HCT116 (cell line): ENCODE measurements around the gene TNNI3.

Experiments used
- CTCF ChIP-seq, 3 experiments: fragments of 200-600 bp in 1 of 3; sonication (generic) in 1 of 3; IDR thresholded peaks in 2 of 3; conservative IDR thresholded peaks in 1 of 3; 2 replicates each; pipeline ENCODE4 v1.5.1; 2012 to 2017; ENCODE audit warnings: low read depth in 2 of 3, low read length in 2 of 3, antibody characterized with exemption in 1 of 3, borderline replicate concordance in 1 of 3, control low read depth in 1 of 3, mild to moderate bottlenecking in 1 of 3, mixed read lengths in 1 of 3, mixed run types in 1 of 3, moderate library complexity in 1 of 3; ENCODE audit not compliant: insufficient read depth in 1 of 3
- ELF1 ChIP-seq: IDR thresholded peaks from 2 replicates; pipeline ENCODE4 v1.6.1; 2012; ENCODE audit warnings: low read depth, borderline replicate concordance
- ZNF274 ChIP-seq: fragments of 200-500 bp; sonication (Bioruptor generic); IDR thresholded peaks from 2 replicates; pipeline ENCODE4 v1.6.1; 2014; ENCODE audit warnings: mild to moderate bottlenecking, low read depth, low read length, inconsistent platforms

- TF ChIP-seq CTCF (IDR thresholded peaks at IDR 0.05 in 2 of 3, conservative IDR thresholded peaks at IDR 0.05 in 1 of 3; ENCODE audit: borderline replicate concordance in 1 of 3, insufficient read depth in 1 of 3, low read depth in 2 of 3, low read length in 2 of 3), result no peak
- TF ChIP-seq ZNF274, result no peak
- TF ChIP-seq ELF1, result no peak
These were observed 15.2 kb upstream of the TNNI3 start for GRCh38 chr19:55172741-55173140.
